Osteocyte (in vitro differentiated cells): ENCODE measurements around the gene ACOT12. TPM values are rescaled to one million over a fixed set of nuclear protein-coding genes. Genes with fewer than 3 reads are reported as not detected.
A peak's percentile ranks its signal among the peaks of the same experiment; 100 is the strongest.

ENCODE experiments used
- DNase-seq: peaks from one replicate; pipeline ENCODE4 v3.0.0; 2021; ENCODE audit warnings: mixed read lengths; ENCODE audit not compliant: unreplicated experiment; ENCODE audit errors: extremely low spot score
- H3K27ac Mint-ChIP-seq: one replicate; pipeline ENCODE4 v1.8.0; 2021; ENCODE audit warnings: mild to moderate bottlenecking, mixed read lengths; ENCODE audit not compliant: unreplicated experiment
- H3K27me3 Mint-ChIP-seq: one replicate; pipeline ENCODE4 v1.8.0; 2021; ENCODE audit warnings: mixed read lengths; ENCODE audit not compliant: unreplicated experiment
- H3K36me3 Mint-ChIP-seq: one replicate; pipeline ENCODE4 v1.8.0; 2021; ENCODE audit warnings: mixed read lengths; ENCODE audit not compliant: unreplicated experiment
- H3K4me1 Mint-ChIP-seq: one replicate; pipeline ENCODE4 v1.8.0; 2021; ENCODE audit warnings: mixed read lengths; ENCODE audit not compliant: unreplicated experiment
- H3K4me3 Mint-ChIP-seq: one replicate; pipeline ENCODE4 v1.8.0; 2021; ENCODE audit warnings: mild to moderate bottlenecking, moderate library complexity, mixed read lengths; ENCODE audit not compliant: unreplicated experiment
- H3K9me3 Mint-ChIP-seq: one replicate; pipeline ENCODE4 v1.8.0; 2021; ENCODE audit warnings: mixed read lengths; ENCODE audit not compliant: unreplicated experiment
- total RNA-seq: library from RNA; stranded (reverse); gene quantifications from 2 replicates; pipeline ENCODE4 v1.2.1, GENCODE V29; 2021
- TF ChIP-seq, protein P1 (sequence below): fragments of 200-600 bp; sonication (generic); IDR thresholded peaks from 2 replicates; pipeline ENCODE4 v1.5.0; 2021; ENCODE audit warnings: antibody characterized with exemption, mild to moderate bottlenecking, moderate library complexity

Gene ACOT12
- total RNA-seq, 1 donor from 2014 or later: not detected

DNA sequence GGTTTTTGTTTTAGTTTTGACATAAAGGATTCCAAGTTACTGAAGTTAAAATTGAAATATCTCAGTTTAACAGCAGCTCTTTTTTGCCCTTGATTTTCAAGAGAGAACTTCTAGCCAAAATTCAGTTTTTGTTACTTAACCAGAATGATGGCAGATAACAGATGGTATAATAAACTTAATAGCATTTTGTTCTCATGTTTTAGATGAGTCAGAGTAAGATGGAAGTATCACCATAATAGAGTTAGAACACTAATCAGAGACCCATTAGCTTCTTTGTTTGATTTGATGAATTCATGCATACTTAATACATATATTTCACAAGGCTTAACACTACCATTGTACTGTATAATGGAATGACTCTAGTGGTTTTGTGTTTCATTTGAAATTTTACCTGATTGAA lies 80.7 kb downstream of the ACOT12 start:
- Mint-ChIP-seq H3K27ac (no peak overlapping the region), H3K4me1 (peaks cover 6% of the 10 kb centered on the region), H3K27me3 (no peaks in the 10 kb centered on the region), H3K9me3 (no peaks in the 10 kb centered on the region), H3K36me3 (peaks cover 43% of the 10 kb centered on the region), H3K4me3 (no peak overlapping the region)
- TF ChIP-seq, protein P1, sequence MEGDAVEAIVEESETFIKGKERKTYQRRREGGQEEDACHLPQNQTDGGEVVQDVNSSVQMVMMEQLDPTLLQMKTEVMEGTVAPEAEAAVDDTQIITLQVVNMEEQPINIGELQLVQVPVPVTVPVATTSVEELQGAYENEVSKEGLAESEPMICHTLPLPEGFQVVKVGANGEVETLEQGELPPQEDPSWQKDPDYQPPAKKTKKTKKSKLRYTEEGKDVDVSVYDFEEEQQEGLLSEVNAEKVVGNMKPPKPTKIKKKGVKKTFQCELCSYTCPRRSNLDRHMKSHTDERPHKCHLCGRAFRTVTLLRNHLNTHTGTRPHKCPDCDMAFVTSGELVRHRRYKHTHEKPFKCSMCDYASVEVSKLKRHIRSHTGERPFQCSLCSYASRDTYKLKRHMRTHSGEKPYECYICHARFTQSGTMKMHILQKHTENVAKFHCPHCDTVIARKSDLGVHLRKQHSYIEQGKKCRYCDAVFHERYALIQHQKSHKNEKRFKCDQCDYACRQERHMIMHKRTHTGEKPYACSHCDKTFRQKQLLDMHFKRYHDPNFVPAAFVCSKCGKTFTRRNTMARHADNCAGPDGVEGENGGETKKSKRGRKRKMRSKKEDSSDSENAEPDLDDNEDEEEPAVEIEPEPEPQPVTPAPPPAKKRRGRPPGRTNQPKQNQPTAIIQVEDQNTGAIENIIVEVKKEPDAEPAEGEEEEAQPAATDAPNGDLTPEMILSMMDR: no peak
- no peak for DNase-seq

DNA sequence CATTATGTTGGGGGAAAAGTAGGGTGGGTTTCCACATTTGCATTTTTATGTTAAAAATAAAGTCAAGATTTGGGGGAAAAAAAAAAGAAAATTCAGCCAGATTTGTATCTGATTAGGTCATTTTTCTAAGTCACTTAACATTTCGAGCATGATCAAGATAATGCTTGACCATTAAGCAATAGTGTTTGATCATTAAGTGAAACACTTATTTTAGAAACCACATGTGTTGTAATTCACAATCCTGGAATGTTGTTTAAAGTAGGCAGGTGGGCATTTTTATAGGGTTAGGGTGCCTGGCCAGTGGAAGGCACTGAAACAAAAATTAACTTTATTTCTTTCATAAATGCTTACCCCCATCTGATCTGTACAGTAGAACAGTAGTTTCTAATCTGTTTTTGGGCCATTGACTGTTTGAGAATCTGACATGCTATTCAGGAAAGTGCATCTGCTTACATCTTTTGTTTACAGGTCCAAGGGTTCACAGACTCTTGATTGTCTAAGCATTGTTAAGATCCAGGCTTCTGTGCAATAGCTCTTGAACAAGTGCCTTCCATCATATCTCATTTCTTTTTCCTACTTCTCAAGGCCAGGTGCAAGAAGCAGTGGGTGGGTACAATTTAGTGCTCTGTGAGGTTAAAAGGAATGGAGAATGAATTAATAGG lies 83.4 kb downstream of the ACOT12 start:
- Mint-ChIP-seq H3K4me3 (no peak overlapping the region), H3K27ac (no peak overlapping the region), H3K4me1 (peaks cover 9% of the 10 kb centered on the region), H3K27me3 (no peaks in the 10 kb centered on the region), H3K9me3 (no peaks in the 10 kb centered on the region), H3K36me3 (peaks cover 45% of the 10 kb centered on the region)
- TF ChIP-seq, protein P1: no peak
- no peak for DNase-seq

DNA sequence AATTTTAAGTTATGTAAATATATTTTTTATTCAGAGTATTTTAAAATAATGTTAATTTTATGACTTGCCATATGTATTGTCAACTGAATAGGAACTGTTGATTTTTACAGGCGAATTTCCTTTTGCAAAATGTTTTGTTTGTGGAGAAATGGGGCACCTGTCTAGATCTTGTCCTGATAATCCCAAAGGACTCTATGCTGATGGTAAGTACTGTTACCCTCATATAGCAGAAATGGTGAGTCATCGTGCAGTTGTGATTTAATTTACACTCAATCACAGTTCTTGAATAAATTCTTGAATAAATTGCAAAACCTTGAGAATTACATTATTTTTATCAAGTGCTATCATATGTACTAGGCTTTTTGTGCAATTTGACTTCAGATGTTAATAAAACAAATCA lies 85.1 kb downstream of the ACOT12 start:
- H3K36me3 Mint-ChIP-seq: peaks cover 44% of the 10 kb centered on the region
- H3K27ac Mint-ChIP-seq: no peak overlapping the region
- peaks cover 5% of the 10 kb centered on the region for H3K4me1 Mint-ChIP-seq
- H3K4me3 Mint-ChIP-seq: no peak overlapping the region
- H3K9me3 Mint-ChIP-seq: no peaks in the 10 kb centered on the region
- TF ChIP-seq, protein P1: no peak
- no peak for DNase-seq
- no peaks in the 10 kb centered on the region for H3K27me3 Mint-ChIP-seq

DNA sequence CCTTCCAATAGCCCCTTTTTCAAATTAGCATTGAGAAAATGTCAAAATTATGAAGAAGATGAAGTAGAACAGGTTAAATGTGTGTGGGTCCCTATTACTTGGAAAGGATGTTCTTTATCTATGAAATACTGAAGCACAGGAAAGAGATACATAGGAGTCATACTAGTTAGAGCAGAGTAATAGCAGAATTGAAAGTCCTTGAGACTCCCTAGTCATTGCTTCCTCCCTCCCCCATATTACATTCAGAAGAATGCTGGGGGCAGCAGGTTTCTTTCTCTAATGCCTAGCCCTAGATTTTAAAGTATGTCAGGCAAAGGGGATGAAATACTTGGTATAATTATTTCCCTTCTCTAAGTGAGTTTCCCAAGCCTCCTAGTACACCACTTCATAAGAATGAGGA lies 88.1 kb downstream of the ACOT12 start:
- Mint-ChIP-seq H3K36me3 (peaks cover 20% of the 10 kb centered on the region), H3K27ac (no peak overlapping the region), H3K4me3 (no peak overlapping the region), H3K27me3 (no peaks in the 10 kb centered on the region), H3K4me1 (peaks cover 14% of the 10 kb centered on the region), H3K9me3 (no peaks in the 10 kb centered on the region)
- DNase-seq: no peak
- TF ChIP-seq, protein P1: no peak

DNA sequence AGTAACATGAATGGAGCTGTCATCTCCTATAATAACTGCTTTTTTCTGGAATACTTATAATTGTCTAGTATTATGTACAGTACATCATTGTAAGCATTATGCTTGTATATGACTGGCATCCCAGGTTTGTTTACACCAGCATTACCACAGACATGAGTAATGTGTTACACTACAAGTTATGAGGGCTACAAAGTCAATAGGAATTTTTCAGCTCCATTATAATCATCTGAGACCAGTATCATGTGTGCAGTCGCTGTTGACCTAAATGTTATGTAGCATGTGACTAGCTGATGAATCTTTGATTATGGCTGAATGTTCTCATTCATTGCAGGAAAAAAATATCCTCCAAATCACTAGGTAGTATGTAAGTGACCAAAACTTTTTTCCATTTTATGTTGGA lies 90.4 kb downstream of the ACOT12 start:
- Mint-ChIP-seq H3K4me1 (peaks cover 26% of the 10 kb centered on the region), H3K27me3 (no peaks in the 10 kb centered on the region), H3K36me3 (peaks cover 10% of the 10 kb centered on the region), H3K4me3 (peak overlapping the region; percentile 16), H3K9me3 (no peaks in the 10 kb centered on the region), H3K27ac (no peak overlapping the region)
- TF ChIP-seq, protein P1: no peak
- DNase-seq: no peak
